GM19468 (cell line): ENCODE measurements around the gene CYP4A11.
"Not testable (repeated sequence)": the region's sequence is repeated elsewhere in the genome, so short reads cannot be mapped to it uniquely, and the experiment has no call there.

Experiments used
- ATAC-seq: cut with Tn5 transposase; IDR thresholded peaks from one replicate; pipeline ENCODE4 v1.9.1; 2021; ENCODE audit warnings: mild to moderate bottlenecking, moderate library complexity, moderate number of reproducible peaks; ENCODE audit not compliant: unreplicated experiment; ENCODE audit errors: extremely low read depth

CYP4A11 gene

DNA sequence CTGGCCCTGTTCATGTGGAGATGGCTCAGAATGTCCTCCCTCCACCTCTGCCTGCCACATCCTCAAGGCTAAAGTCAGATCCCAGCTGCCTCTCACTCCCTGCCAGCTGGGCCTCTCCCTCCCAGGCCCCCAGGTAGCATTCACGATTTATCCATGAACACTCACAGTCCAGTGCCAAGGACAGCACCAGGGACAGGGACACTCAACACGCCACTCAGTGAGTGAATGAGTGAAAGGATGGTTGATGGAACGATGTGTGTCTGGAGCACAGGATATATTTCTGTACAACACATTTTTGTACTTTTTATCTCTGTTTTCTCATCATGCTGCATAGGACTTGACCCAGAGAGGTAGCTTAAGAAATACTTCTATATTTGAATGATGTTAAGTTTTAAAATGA is 10.1 kb downstream of the CYP4A11 start:
- no peak for ATAC-seq

DNA sequence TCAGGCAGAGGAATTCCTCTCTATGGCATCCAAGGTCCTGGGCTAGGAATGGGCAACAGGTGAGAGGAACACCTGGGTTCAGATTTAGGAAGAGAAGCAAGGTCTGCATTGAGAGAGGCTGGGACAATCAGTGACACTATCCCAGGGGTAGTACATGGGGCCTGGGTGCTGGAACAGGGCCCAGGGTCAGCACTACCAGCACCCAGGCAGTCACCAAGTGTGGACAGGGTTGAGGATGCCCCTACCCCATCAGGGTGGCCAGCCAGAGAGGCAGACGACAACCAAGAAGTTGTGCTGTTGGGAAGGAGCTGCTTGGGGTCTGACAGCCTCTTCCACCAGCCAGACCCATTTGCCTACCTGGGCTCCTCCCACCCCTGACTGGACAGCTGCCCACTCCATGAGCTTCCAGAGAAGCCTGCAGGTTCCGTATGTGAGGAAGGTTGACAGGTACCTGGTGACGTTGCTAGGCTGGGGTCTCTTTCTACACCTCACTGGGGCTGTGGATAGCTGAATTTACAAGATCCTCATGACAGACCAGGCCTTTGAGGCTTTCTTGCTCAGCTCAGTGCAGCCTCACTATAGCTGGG is 13.9 kb downstream of the CYP4A11 start:
- ATAC-seq: no peak

DNA sequence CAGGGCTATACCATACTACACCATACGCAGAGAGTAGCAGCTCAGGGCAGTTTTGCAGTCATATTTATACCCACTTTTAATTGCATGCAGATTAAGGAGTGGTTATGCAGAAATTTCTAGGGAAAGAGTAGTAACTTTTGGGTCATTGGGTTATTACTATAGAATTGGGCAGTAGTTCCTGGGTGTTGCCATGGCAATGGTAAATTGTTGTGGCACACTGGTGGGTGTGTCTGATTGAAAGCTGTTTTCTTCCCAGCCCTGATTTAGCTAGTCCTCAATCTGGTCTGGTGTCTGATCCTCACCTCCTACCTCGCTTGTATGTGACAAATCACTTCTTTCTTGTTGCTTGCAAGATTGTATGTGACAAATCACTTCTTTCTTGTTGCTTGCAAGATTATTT is 30.5 kb downstream of the CYP4A11 start:
- no peak for ATAC-seq

DNA sequence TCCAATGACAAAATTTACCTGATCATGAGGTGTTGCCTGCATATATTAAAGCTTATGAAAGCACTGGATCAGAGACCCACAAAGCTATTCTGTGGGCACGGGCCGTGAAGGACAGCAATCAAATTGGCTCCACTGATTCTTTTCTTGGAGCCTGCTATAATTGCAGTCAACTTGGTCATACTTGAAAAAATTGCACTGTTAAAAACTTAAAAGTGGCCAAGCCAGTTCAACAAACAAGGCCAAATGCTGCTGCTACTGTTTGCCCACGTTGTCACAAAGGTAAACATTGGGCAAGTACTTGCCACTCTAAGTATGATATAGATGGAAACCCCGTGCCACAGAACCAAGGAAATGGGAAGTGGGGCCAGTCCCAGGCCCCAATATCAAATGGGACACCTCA is 37.8 kb downstream of the CYP4A11 start:
- ATAC-seq: no peak

DNA sequence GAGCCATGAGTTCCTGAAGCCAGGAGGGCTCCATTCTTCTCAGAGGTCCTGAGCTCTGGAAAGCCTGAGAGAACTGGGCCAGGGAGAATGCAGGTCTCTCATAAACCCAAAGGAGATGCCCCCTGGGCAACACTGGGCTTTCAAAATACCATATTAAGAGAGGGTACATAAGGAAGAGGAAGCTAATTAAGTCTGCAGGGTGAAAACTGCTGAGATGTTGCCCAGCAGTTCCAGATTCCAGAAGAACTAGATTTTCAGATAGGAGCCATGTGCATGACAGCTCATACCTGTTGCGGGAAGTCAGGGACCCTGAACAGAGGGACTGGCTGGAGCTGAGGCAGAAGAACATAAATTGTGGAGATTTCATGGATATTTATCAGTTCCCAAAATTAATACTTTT is 40.9 kb downstream of the CYP4A11 start:
- ATAC-seq: no peak

DNA sequence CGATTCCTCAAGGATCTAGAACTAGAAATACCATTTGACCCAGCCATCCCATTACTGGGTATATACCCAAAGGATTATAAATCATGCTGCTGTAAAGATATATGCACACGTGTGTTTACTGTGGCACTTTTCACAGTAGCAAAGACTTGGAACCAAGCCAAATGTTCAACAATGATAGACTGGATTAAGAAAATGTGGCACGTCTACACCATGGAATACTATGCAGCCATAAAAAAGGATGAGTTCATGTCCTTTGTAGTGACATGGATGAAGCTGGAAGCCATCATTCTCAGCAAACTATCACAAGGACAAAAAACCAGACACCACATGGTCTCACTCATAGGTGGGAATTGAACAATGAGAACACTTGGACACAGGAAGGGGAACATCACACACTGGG is 59.6 kb downstream of the CYP4A11 start:
- ATAC-seq: not testable (repeated sequence)
